Jurkat, Clone E6-1 (cell line): ENCODE results near the gene ARHGEF12.
"Not testable (repeated sequence)": the region's sequence is repeated elsewhere in the genome, so short reads cannot be mapped to it uniquely, and the experiment has no call there.

ENCODE experiments used
- DNase-seq: peaks from one replicate; pipeline ENCODE4 v3.0.0-alpha.2; 2011; ENCODE audit warnings: low read depth, low spot score
- H3K4me3 ChIP-seq: 2 replicates; pipeline ENCODE4 v1.5.1; 2011; ENCODE audit warnings: mild to moderate bottlenecking, low read length, control low read depth, moderate library complexity

The ARHGEF12 gene

DNA sequence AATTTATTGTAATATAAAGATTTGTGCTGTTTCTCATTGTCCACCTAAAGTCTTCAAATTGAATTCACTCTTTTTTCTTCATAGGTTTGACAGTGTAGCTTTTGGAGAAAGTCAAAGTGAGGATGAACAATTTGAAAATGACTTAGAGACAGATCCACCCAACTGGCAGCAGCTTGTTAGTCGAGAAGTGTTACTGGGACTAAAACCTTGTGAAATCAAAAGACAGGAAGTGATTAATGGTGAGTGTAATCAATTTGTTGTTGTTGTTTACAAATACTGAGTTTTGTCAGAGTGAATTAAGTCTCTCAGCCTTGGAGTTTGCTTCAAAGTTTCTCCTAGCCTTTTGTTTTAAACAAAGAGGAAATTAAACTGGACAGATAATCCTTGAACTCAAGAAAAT, 121.8 kb downstream of the ARHGEF12 start:
- no peak overlapping the region for H3K4me3 ChIP-seq
- no peak for DNase-seq

DNA sequence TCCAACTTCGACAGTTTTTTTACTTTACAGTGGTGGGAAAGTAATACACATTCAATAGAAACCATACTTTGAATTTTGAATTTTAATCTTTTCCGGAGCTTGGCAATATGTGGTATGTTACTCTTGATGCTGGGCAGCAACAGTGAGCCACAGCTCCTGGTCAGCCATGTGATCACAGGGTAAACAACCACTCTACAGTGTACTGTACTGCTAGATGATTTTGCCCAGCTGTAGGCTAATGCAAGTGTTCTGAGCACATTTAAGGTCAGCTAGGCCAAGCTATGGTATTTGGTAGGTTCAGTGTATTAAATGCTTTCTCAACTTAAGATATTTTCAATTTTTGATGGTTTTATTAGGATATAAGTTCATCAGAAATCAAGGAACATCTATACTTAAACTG, 126.6 kb downstream of the ARHGEF12 start:
- H3K4me3 ChIP-seq, result no peak overlapping the region
- DNase-seq, result no peak

DNA sequence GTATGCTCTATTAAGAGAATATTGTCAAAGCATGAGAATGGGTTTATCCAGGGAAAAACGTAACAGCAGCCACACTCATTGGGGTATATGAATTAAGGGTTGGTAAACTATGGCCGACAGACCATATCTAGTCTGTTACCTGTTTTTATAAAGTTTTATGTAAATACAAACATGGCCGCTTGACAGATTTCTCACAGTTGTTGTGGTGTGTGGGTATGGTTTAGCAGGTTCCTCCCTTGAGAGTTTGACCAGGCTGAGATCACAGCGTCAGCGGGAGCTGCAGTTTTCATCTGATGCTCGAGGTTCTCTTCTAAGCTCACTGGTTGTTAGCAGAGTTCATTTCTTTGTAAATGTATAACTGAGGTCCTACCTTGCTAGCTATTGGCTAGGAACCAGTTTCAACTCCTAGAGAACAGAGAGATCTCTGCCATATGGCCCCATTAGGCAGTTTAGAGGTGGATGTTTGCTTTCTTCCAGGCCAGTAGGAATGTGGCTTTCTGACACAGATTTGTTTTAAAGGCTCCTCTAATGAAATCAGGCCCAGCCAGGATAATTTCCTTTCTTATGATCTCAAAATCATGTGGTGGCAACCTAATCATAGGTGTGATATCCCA, 129.8 kb downstream of the ARHGEF12 start:
- H3K4me3 ChIP-seq, result no peak overlapping the region
- DNase-seq, result no peak

DNA sequence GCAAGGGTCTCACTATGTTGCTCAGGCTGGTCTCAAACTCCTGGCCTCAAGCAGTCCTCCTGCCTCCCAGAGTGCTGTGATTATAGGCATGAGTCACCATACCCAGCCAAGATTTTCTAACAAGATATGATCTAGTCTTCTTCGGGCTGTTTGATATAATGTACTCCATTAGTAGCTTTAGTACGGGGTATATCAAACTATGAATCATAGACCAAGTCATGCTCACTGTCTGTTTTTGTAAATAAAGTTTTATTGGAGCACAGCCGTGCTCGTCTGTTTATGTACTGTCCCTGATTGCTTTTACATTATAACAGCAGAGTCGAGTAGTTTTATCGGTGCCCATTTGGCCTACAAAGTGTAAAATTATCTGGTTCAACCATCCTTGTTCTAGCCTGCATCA, 131.4 kb downstream of the ARHGEF12 start:
- no peak for DNase-seq
- no peak overlapping the region for H3K4me3 ChIP-seq

DNA sequence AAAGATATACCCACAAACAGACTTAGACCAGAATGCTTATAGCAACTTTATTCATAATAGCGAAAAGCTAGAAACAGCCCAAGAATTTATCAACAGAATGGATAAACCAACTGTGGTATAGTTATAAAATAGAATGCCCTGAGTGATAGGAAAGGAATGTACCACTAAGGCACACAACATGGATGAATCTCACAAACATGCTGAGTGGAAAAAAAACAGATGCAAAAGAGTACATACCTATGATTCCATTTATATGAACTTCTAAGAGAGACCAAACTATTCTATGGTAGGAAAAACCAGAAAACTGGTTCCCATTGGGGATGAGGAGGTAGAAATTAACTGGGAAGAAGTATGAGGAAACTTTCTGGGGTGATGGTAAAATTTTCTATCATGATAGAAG, 134.9 kb downstream of the ARHGEF12 start:
- DNase-seq, result no peak
- H3K4me3 ChIP-seq, result no peak overlapping the region

DNA sequence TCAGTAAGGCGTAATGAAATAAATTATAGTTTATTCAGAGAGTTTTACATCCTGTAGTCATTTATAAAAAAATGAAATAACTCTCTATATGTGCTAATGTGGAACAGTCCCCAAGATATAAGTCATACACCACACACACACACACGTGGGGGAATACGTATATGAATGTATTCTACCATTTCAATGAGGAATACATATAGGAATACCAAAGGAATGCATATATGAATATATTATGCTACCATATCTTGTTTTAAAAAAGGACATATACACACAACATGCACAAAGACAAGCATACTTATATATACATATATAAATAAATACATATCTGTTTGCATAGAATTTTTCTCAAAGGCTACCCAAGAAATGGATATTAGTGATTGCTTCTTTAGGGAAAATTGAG, 135.8 kb downstream of the ARHGEF12 start:
- DNase-seq, result no peak
- H3K4me3 ChIP-seq, result no peak overlapping the region

DNA sequence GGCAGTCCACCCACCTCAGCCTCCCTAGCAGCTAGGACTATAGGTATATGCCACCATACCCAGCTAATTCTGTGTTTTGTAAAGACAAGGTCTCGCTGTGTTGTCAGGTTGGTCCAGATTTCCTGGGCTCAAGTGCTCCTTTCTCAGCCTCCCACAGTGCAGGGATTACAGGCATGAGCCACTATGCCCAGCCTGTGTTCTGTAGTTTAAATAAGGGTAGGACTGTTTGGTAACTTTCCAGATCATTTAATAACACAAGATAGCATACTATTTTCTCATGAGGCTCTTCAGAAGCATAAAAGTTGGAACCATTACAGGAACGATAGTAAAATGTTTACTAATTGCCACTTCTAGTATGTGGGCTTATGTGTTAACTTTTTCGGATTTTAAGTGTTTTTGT, 137.3 kb downstream of the ARHGEF12 start:
- no peak for DNase-seq
- no peak overlapping the region for H3K4me3 ChIP-seq

DNA sequence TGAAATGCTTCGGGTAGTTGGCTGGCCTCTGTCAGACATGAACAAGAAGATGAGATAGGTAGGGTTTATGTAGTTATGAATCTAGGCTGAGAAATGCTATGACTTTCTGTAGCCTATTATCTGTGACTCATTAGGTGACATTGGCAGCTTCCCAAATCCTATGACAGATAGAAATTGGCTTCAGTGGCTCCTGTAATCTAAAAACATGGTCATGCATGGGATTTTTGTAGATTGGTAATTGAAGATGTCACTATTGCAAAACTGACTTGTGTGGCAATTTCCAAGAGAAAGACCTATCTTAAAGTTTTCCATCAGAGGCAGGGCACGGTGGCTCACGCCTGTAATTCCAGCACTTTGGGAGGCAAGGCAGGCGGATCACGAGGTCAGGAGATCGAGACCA, 145.9 kb downstream of the ARHGEF12 start:
- DNase-seq, result no peak
- no peak overlapping the region for H3K4me3 ChIP-seq

DNA sequence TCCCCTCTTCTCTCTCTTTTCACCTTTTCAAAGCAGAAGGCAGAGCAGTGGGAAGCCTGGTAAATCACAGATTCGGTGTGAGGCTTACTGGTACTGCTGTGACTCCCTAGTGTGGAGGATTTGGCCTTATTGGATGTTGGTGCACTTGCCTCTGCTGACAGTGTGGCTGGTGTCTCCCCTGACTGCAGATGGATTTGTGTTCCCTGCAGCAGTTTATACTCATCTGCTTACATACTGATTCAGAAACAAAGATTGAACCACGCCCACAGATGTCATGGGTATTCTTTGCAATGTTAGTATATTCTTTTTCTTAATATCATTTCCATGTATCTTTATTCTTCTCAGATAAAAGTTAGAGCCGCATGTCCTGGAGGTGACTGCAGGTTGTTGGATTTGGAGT, 148.5 kb downstream of the ARHGEF12 start:
- DNase-seq, result no peak
- no peak overlapping the region for H3K4me3 ChIP-seq

DNA sequence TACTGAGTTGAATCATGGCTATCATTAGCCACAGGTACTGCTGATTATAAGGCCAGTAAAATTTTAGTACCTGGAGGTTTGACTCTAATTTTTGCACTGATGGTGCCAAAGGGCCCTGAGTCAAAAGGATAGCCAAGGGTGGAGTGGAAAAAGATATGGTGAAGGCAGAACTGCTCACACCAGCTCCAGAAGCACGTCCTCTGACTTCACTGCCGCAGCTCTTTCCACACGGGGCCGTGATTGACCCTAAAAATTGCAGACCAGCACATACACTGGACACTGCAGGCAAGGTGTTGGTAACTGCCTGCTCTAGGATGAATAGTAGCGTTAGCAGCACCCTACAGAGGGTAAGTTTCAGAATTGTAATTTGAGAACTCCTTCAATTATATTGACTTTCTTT, 149.9 kb downstream of the ARHGEF12 start:
- no peak for DNase-seq
- H3K4me3 ChIP-seq, result no peak overlapping the region

DNA sequence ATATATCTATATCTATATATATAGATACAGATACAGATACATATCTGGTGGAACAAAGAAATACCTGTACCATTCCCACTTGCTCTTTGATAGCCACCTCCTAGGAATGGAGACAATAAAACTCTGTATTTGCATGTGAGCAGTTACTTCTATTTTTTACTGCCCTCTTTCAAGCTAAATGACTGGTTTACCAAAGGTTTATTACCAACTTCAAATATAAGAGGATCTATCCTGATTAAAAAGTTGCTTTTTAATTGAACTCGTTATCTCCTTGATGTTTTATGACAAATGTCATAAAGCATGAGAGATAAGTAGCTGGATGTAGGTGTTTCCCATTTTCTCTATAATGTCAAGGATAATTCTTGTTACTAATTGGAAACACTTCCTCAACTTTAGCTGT, 153.6 kb downstream of the ARHGEF12 start:
- no peak for DNase-seq
- no peak overlapping the region for H3K4me3 ChIP-seq

DNA sequence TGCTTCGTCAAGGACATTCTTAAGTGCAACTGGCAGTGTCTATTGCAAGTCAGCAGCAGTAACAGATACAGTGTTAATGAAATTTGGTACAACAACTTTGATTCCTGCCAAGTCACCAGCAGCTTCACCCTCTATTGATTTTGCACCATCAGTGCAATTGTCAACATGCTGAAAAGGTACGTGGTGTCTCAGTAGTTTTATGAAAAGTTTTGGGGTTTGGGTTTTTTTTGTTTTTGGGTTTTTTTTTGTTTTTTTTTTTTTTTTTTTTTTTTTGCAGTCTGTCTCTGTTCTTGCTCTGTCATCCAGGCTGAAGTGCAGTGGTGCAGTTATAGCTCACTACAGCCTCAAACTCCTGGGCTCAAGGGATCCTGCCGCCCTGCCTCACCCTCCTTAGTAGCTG, 156.3 kb downstream of the ARHGEF12 start:
- H3K4me3 ChIP-seq, result no peak overlapping the region
- DNase-seq, result no peak

DNA sequence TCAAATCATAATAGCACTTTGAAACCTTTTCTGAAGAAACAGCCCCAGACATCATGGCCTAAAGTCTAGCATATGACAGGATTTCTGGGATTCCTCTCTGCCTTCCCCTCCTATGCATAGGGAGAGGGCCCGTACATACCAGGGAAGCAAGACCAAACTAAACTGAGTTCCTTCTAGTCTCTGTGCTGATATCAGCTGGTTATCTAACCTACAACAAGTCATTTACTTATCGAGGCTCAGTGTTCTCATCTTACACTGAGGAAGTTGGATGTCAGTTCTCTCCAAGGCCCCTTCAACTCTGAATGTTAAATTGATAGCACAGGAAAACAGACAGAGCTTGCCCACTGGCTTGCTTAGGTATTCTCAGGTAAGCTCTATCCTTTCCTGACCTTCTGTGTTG, 158.4 kb downstream of the ARHGEF12 start:
- DNase-seq, result no peak
- H3K4me3 ChIP-seq, result no peak overlapping the region

DNA sequence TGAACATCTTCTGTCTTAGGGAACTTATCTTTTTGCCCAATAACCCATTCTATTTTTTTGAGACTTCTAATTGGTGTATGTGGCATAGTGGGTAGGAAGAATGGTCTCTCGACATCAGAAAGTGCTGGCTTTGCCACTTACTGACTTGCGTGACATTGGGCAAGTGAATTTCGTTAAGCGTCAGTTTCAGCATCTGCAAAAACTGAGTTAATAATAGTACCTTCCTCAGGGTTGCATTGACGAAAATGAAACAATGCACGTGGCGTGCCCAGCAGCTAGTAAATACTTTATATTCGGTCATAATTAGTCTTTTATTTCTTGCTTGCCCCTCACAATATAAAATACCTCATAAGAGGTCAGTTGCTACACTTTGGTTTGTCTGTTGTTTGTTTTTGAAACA, 162.9 kb downstream of the ARHGEF12 start:
- no peak overlapping the region for H3K4me3 ChIP-seq
- no peak for DNase-seq

DNA sequence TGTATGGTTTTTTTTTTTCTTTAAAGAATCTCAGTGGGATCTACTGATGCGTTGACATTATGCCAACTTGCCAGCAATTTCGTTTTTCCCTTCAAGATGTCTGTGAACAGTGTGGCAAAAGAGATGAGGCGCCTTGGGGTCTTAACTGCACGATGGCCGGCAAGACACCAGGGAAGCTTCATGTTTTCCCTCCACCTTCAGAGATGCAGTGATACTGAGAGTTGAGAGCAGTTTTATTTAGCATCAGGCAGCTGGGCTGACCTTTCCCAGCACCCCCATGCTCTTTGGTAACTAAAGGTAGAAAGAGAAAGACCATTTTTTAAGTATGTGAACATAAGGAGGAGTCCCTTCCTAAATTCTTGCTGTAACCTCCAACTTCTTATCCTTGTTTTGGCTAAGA, 163.6 kb downstream of the ARHGEF12 start:
- no peak for DNase-seq
- no peak overlapping the region for H3K4me3 ChIP-seq

DNA sequence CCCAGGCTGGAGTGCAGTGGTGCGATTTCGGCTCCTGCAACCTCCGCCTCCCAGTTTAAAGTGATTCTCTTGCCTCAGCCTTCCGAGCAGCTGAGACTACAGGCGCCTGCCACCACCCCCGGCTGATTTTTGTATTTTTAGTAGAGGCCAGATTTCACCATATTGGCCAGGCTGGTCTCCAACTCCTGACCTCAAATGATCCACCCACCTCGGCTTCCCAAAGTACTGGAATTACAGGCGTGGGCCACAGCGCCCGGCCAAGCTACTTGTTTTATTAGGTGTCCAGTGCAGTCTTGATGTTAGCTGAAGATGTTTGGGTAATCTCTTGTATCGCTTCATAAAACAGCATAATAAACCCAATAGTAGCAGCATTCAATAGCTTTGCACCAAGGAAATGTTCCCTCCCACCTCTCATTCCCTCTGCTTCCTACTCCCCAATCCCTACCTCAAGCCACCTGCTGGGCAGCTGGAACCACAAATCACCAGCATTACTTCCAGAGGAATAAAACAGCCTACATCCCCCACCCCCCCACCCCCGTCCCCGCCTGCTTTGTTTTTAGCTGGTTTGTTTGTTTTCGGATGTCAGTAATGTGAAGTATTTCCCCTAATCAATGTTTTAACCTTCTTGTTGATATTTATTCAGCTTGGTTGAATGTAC, 164.3 kb downstream of the ARHGEF12 start:
- no peak for DNase-seq
- H3K4me3 ChIP-seq, result no peak overlapping the region

DNA sequence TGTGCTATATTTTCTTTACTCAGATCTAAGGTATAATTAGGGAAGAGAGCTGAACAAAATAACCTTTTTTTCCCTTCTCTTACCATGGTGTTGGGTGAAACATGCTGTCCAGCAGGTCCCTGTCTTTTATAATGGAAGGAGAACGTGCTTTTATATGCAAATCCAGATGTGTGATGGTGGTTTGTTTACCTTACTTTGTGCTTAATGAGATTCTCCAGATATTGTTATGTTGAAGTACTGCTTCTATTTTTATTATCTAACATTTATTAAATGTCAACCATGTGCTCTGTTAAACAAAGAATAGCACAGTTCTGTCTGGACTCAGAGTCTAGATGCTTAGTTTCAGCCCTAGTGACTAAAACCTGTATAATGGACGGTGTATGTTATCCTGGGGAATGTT, 165.2 kb downstream of the ARHGEF12 start:
- H3K4me3 ChIP-seq, result no peak overlapping the region
- no peak for DNase-seq

DNA sequence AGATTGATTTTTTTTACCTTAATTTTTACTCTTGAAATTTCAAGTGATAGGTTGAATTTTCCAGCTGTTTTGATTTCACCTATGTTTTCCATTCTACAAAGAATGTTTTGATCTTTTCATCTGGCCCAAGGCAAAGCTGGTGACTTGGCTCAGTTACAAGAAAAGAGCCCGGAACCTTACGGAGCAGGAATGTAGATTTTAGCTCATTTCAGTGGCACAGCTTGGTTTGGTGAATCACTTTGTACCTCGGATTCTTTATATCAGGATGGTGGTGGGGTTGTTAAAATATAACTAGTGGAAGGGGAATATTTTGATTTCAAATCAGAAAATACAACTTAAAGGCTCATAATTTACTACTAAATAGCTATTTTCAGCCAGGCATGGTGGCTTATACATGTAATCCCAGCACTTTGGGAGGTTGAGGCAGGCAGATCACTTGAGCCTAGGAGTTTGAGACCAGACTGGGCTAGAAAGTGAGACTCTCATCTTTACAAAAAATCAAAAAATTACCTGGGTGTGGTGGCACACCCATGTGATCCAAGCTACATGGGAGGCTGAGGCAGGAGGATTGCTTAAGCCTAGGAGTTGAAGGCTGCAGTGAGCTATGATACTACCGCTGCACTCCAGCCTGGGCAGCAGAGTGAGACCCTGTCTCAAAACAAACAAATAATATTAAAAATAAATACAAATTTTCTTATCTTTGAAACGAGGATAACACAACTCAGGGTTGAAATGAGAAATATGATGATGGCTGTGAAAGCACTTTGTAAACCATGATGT, 166.0 kb downstream of the ARHGEF12 start:
- H3K4me3 ChIP-seq, result no peak overlapping the region
- no peak for DNase-seq

DNA sequence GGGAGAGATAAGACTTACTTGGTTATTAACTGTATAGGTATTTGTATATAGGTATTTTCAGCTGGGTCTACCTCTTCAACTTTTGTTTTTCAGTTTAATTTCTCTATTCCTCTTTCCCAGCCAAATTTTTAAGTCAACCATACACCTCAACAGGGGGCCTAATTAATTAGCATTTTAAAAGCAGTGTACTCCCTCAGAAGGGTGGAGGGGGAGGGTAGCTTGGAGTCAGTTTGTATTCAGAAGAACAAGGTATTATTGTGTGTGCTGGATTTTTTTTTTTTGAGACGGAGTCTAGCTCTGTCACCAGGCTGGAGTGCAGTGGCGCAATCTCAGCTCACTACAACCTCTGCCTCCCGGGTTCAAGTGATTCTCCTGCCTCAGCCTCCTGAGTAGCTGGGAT, 167.3 kb downstream of the ARHGEF12 start:
- not testable (repeated sequence) for H3K4me3 ChIP-seq, DNase-seq

DNA sequence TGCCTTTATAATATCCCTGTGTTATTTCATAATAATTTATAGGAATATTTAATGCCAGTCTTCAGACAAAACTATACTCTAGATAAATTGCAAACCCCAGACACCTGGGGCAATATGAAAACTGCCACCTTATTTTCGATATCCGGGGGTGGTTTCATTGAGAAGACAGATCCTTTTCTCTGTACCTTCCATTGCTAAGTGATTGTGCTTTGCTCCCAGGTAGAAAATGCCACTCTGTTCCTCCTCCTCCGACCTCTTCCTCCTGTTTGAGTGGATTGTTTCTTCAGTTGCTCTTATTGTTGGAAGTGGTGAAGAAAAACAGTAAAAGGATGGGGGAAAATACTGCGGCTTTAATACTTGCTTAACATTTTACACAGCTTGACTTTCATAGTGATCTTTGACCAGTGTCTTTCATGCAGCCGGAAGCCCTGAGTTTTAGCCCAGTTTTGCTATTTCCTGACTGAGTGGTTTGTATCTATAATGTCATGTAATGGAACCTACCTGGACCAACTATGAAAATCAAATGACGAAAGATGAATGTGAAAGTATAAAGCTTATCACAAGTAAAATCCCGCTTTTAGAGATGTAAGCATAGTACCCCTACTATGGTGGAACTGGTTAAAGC, 169.7 kb downstream of the ARHGEF12 start:
- DNase-seq, result no peak
- no peak overlapping the region for H3K4me3 ChIP-seq
